H9 (cell line): Measurements from ENCODE around the gene NDUFV1. TPM values are rescaled to one million over a fixed set of nuclear protein-coding genes. Genes with fewer than 3 reads are reported as not detected.

Source experiments
- DNase-seq: peaks from one replicate; pipeline ENCODE4 v3.0.0-alpha.2; 2017
- H2AFZ ChIP-seq: one replicate; pipeline ENCODE4 v1.6.1; 2013; ENCODE audit warnings: mild to moderate bottlenecking, low read length, control low read depth, moderate library complexity
- H2AK5ac ChIP-seq: 2 replicates; pipeline ENCODE4 v1.6.1; 2013; ENCODE audit warnings: low read length, control low read depth, mixed read lengths; ENCODE audit not compliant: insufficient read length
- H2BK120ac ChIP-seq: one replicate; pipeline ENCODE4 v1.6.1; 2013; ENCODE audit warnings: low read depth, mild to moderate bottlenecking, low read length, control low read depth, inconsistent platforms; ENCODE audit not compliant: poor library complexity, severe bottlenecking
- H2BK12ac ChIP-seq: 2 replicates; pipeline ENCODE4 v1.6.1; 2013; ENCODE audit warnings: low read length, control low read depth, mixed read lengths, low read depth; ENCODE audit not compliant: insufficient read length
- H2BK15ac ChIP-seq: 2 replicates; pipeline ENCODE4 v1.6.1; 2013; ENCODE audit warnings: low read depth, low read length, control low read depth
- H2BK20ac ChIP-seq: one replicate; pipeline ENCODE4 v1.6.1; 2013; ENCODE audit warnings: low read depth, mild to moderate bottlenecking, low read length, control low read depth, inconsistent platforms; ENCODE audit not compliant: poor library complexity, severe bottlenecking
- H2BK5ac ChIP-seq: 2 replicates; pipeline ENCODE4 v1.6.1; 2013; ENCODE audit warnings: low read length, control low read depth, mixed read lengths; ENCODE audit not compliant: insufficient read length
- H3K14ac ChIP-seq: 2 replicates; pipeline ENCODE4 v1.6.1; 2013; ENCODE audit warnings: low read length, control low read depth; ENCODE audit not compliant: insufficient read depth
- H3K18ac ChIP-seq: 2 replicates; pipeline ENCODE4 v1.6.1; 2013; ENCODE audit warnings: low read depth, mild to moderate bottlenecking, mixed read lengths, low read length, control low read depth; ENCODE audit not compliant: insufficient read length
- H3K23ac ChIP-seq: 2 replicates; pipeline ENCODE4 v1.6.1; 2013; ENCODE audit warnings: low read length, control low read depth, mixed read lengths, low read depth; ENCODE audit not compliant: insufficient read length
- H3K23me2 ChIP-seq: 2 replicates; pipeline ENCODE4 v1.6.1; 2013; ENCODE audit warnings: low read depth, mild to moderate bottlenecking, mixed read lengths, low read length, control low read depth; ENCODE audit not compliant: insufficient read length, poor library complexity, severe bottlenecking
- H3K27ac ChIP-seq: 2 replicates; pipeline ENCODE4 v1.5.1; 2013; ENCODE audit warnings: low read length, control low read depth, mixed read lengths, low read depth; ENCODE audit not compliant: insufficient read length
- H3K27me3 ChIP-seq: 2 replicates; pipeline ENCODE4 v1.6.1; 2013; ENCODE audit warnings: low read length, control low read depth, inconsistent platforms; ENCODE audit not compliant: insufficient read depth
- H3K4ac ChIP-seq: 2 replicates; pipeline ENCODE4 v1.6.1; 2013; ENCODE audit warnings: low read depth, mild to moderate bottlenecking, control low read depth, inconsistent platforms, low read length, moderate library complexity
- H3K4me1 ChIP-seq: 2 replicates; pipeline ENCODE4 v1.6.1; 2013; ENCODE audit warnings: low read length, control low read depth, inconsistent platforms; ENCODE audit not compliant: insufficient read depth
- H3K4me2 ChIP-seq: 2 replicates; pipeline ENCODE4 v1.6.1; 2013; ENCODE audit warnings: low read length, control low read depth, mixed read lengths; ENCODE audit not compliant: insufficient read length, insufficient read depth
- H3K56ac ChIP-seq: 2 replicates; pipeline ENCODE4 v1.6.1; 2013; ENCODE audit warnings: low read depth, mild to moderate bottlenecking, mixed read lengths, low read length, control low read depth; ENCODE audit not compliant: insufficient read length
- H3K79me1 ChIP-seq: 2 replicates; pipeline ENCODE4 v1.6.1; 2013; ENCODE audit warnings: low read depth, mild to moderate bottlenecking, moderate library complexity, low read length, control low read depth, inconsistent platforms; ENCODE audit not compliant: insufficient read depth, poor library complexity, severe bottlenecking
- H3K79me2 ChIP-seq: 2 replicates; pipeline ENCODE4 v1.6.1; 2013; ENCODE audit warnings: low read length, control low read depth, inconsistent platforms; ENCODE audit not compliant: insufficient read depth
- H3K9ac ChIP-seq: 2 replicates; pipeline ENCODE4 v1.6.1; 2013; ENCODE audit warnings: low read length, control low read depth, mixed read lengths; ENCODE audit not compliant: insufficient read length; ENCODE audit errors: extremely low read depth
- H3K9me3 ChIP-seq: one replicate; pipeline ENCODE4 v1.6.1; 2013; ENCODE audit warnings: low read depth, low read length, inconsistent platforms; ENCODE audit not compliant: control insufficient read depth
- H3T11ph ChIP-seq: one replicate; pipeline ENCODE4 v1.6.1; 2013; ENCODE audit warnings: mild to moderate bottlenecking, low read length, control low read depth, inconsistent platforms
- H4K20me1 ChIP-seq: one replicate; pipeline ENCODE4 v1.6.1; 2013; ENCODE audit not compliant: control insufficient read depth, insufficient read length, insufficient read depth
- H4K5ac ChIP-seq: 2 replicates; pipeline ENCODE4 v1.6.1; 2013; ENCODE audit warnings: low read depth, mild to moderate bottlenecking, mixed read lengths, low read length, control low read depth; ENCODE audit not compliant: insufficient read length
- H4K8ac ChIP-seq: replicated peaks from 2 replicates; pipeline ENCODE4 v1.6.1; 2013; ENCODE audit warnings: low read length, control low read depth, mixed read lengths, low read depth; ENCODE audit not compliant: insufficient read length
- H4K91ac ChIP-seq: 2 replicates; pipeline ENCODE4 v1.6.1; 2013; ENCODE audit warnings: low read depth, mild to moderate bottlenecking, moderate library complexity, mixed read lengths, low read length, control low read depth; ENCODE audit not compliant: insufficient read length
- H3K27ac Mint-ChIP-seq, 3 experiments: 2 replicates in 2 of 3; 3 replicates in 1 of 3; pipeline ENCODE4 v1.8.0; 2020 to 2021; ENCODE audit warnings: mixed read lengths in 3 of 3, mild to moderate bottlenecking in 1 of 3, moderate library complexity in 1 of 3
- H3K27me3 Mint-ChIP-seq: 2 replicates; pipeline ENCODE4 v1.8.0; 2021; ENCODE audit warnings: low read depth, mild to moderate bottlenecking, moderate library complexity, mixed read lengths
- H3K36me3 Mint-ChIP-seq, 3 experiments: 2 replicates in 2 of 3; 3 replicates in 1 of 3; pipeline ENCODE4 v1.8.0; 2020 to 2021; ENCODE audit warnings: low read depth in 3 of 3, mixed read lengths in 3 of 3; ENCODE audit not compliant: insufficient read depth in 1 of 3
- H3K4me1 Mint-ChIP-seq, 2 experiments: 2 replicates each; pipeline ENCODE4 v1.8.0; 2020; ENCODE audit warnings: mixed read lengths in 2 of 2
- H3K4me3 Mint-ChIP-seq, 2 experiments: 2 replicates in 1 of 2; 3 replicates in 1 of 2; pipeline ENCODE4 v1.8.0; 2020 to 2021; ENCODE audit warnings: mild to moderate bottlenecking in 2 of 2, mixed read lengths in 2 of 2, moderate library complexity in 1 of 2
- H3K9me3 Mint-ChIP-seq, 2 experiments: 2 replicates in 1 of 2; 3 replicates in 1 of 2; pipeline ENCODE4 v1.8.0; 2020; ENCODE audit warnings: mild to moderate bottlenecking in 2 of 2, mixed read lengths in 2 of 2, moderate library complexity in 1 of 2
- whole genome bisulfite sequencing: extraction: QIAGEN DNeasy Blood & Tissue Kit; methylation state at CpG from one replicate; pipeline ENCODE4 v1.1.7; 2013; ENCODE audit warnings: missing lambda C conversion rate, low lambda C conversion rate, mixed read lengths; ENCODE audit not compliant: insufficient read length; ENCODE audit errors: extremely low coverage; 5-methylcytosine and 5-hydroxymethylcytosine counted together
- total RNA-seq: library from RNA; stranded (reverse); gene quantifications from 2 replicates; pipeline ENCODE4 v1.2.1, GENCODE V29; 2021
- TF ChIP-seq, protein P1 (sequence below): fragments of 200-600 bp; sonication (generic); conservative IDR thresholded peaks from 3 replicates; pipeline ENCODE4 v1.8.0; 2021; ENCODE audit warnings: antibody characterized with exemption, mild to moderate bottlenecking

Gene NDUFV1
- total RNA-seq, 1 experiment from 2014 or later, result 154 TPM

DNA sequence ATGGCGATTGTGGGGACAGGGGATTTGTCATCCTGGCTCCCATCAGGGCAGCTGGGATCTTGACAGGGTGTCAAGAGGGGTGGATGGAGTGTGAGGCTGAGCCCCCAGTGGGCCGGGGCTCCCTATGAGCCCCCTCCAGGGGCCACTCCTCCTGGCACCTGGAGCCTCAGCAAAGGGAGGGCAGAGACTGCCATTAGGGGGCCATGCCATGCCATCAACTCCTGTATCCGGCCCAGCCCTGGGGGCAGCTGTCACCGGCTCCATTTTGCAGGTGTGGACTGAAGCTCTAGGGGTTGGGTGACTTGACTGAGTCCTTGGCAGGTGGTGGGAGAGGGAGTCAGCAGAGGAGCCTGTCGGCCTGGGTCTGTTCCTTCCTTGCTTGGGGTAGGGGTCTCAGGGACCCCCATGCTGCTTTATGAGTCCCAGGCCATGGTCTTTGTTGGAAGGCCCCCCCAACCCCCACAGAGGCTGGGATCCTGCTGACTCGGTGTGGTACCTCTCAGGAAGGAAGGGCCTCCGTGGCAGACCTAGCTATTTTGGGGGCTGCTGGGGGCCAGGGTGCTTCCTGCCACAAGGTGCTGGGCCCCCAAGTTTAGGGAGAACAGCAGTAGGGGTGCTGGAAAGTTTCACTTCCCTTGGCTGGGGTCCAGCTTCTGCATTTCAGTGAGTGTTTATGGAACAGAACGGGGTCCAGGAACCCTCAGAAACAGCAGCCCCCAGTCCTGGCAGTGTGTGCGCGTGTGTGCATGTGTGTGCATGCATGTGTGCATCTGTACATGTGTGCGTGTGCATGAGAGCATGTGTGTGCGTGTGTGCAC is 42.3 kb downstream of the NDUFV1 start:
- no peaks in the 10 kb centered on the region for H3K79me2 ChIP-seq
- H3K4me1 ChIP-seq, result no peaks in the 10 kb centered on the region
- H3K27ac ChIP-seq, result no peak overlapping the region
- Mint-ChIP-seq H3K27ac (peak overlapping the region in 1 of 3 experiments; percentile 41; a peak in 1 of 7 replicates), H3K27me3 (peaks cover 23% of the 10 kb centered on the region), H3K4me3 (peak overlapping the region in 1 of 2 experiments; percentile 20; a peak in 1 of 5 replicates), H3K9me3 (peaks cover 0 to 3% of the 10 kb centered on the region in 2 experiments; a peak in 3 of 5 replicates), H3K4me1 (peaks cover 8 to 14% of the 10 kb centered on the region in 2 experiments), H3K36me3 (no peaks in the 10 kb centered on the region; a peak in 1 of 7 replicates)
- H3K4me2 ChIP-seq, result no peak overlapping the region
- H3K56ac ChIP-seq, result no peak overlapping the region
- no peak overlapping the region for H2BK12ac ChIP-seq
- H3T11ph ChIP-seq, result no peak overlapping the region
- no peak overlapping the region for H2BK120ac ChIP-seq
- H4K8ac ChIP-seq, result no peak overlapping the region
- peak overlapping the region; percentile 1 for H4K5ac ChIP-seq
- H3K14ac ChIP-seq, result no peak overlapping the region
- no peak overlapping the region for H3K18ac ChIP-seq
- no peak overlapping the region for H2BK20ac ChIP-seq
- H3K9ac ChIP-seq, result no peak overlapping the region
- no peak overlapping the region for H3K23ac ChIP-seq
- no peaks in the 10 kb centered on the region for H3K79me1 ChIP-seq
- H3K23me2 ChIP-seq, result no peaks in the 10 kb centered on the region
- no CpG with 5 or more reads among the region's 12 CpGs for WGBS
- TF ChIP-seq, protein P1, sequence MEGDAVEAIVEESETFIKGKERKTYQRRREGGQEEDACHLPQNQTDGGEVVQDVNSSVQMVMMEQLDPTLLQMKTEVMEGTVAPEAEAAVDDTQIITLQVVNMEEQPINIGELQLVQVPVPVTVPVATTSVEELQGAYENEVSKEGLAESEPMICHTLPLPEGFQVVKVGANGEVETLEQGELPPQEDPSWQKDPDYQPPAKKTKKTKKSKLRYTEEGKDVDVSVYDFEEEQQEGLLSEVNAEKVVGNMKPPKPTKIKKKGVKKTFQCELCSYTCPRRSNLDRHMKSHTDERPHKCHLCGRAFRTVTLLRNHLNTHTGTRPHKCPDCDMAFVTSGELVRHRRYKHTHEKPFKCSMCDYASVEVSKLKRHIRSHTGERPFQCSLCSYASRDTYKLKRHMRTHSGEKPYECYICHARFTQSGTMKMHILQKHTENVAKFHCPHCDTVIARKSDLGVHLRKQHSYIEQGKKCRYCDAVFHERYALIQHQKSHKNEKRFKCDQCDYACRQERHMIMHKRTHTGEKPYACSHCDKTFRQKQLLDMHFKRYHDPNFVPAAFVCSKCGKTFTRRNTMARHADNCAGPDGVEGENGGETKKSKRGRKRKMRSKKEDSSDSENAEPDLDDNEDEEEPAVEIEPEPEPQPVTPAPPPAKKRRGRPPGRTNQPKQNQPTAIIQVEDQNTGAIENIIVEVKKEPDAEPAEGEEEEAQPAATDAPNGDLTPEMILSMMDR, result no peak
- no peak overlapping the region for H4K91ac ChIP-seq
- no peak overlapping the region for H3K4ac ChIP-seq
- no peak overlapping the region for H2AFZ ChIP-seq
- no peaks in the 10 kb centered on the region for H3K9me3 ChIP-seq
- no peak overlapping the region for H2BK5ac ChIP-seq
- DNase-seq, result no peak
- no peaks in the 10 kb centered on the region for H4K20me1 ChIP-seq
- no peak overlapping the region for H2BK15ac ChIP-seq
- no peaks in the 10 kb centered on the region for H3K27me3 ChIP-seq
- no peak overlapping the region for H2AK5ac ChIP-seq
